H1 (cell line): ENCODE data around the gene RPS6KA2. TPM values are rescaled to one million over a fixed set of nuclear protein-coding genes. Genes with fewer than 3 reads are reported as not detected.

Experiments used
- CTCF ChIA-PET: fragments of 300-600 bp; sonication (Branson Sonifier 250); formaldehyde crosslinking; loops from one replicate; lab custom pipeline; 2021; ENCODE audit not compliant: partially characterized antibody; lab: Charles Lee
- POLR2A ChIA-PET: fragments of 300-600 bp; sonication (Branson Sonifier 250); formaldehyde crosslinking; loops from one replicate; lab custom pipeline; 2021; ENCODE audit warnings: inconsistent platforms; ENCODE audit not compliant: partially characterized antibody; lab: Charles Lee
- DNase-seq, 2 experiments: peaks; one replicate each; pipeline versions ENCODE4 v3.0.0 to v3.0.0-alpha.2; 2010 to 2022; ENCODE audit warnings: low spot score in 2 of 2, low read depth in 1 of 2, mixed read lengths in 1 of 2
- FAIRE-seq: peaks from 2 replicates; lab custom pipeline; 2011; peaks lifted over from hg19 to GRCh38; lab: Jason Lieb, UNC
- H2AFZ ChIP-seq: 2 replicates; pipeline ENCODE4 v1.8.1; 2012; ENCODE audit warnings: low read length, inconsistent platforms
- H2AK5ac ChIP-seq: 2 replicates; pipeline ENCODE4 v1.6.1; 2013; ENCODE audit warnings: low read depth, low read length
- H2BK120ac ChIP-seq: replicated peaks from 2 replicates; pipeline ENCODE3; 2013; ENCODE audit warnings: low read depth, low read length, inconsistent platforms
- H2BK12ac ChIP-seq: 2 replicates; pipeline ENCODE4 v1.6.1; 2013; ENCODE audit warnings: low read depth, low read length
- H2BK15ac ChIP-seq: 2 replicates; pipeline ENCODE4 v1.6.1; 2013; ENCODE audit warnings: low read length
- H2BK20ac ChIP-seq: 2 replicates; pipeline ENCODE4 v1.6.1; 2013; ENCODE audit warnings: low read length
- H2BK5ac ChIP-seq: 2 replicates; pipeline ENCODE4 v1.6.1; 2013; ENCODE audit warnings: low read depth, low read length
- H3K14ac ChIP-seq: 2 replicates; pipeline ENCODE4 v1.6.1; 2013; ENCODE audit warnings: inconsistent platforms; ENCODE audit not compliant: insufficient read length
- H3K18ac ChIP-seq: 2 replicates; pipeline ENCODE4 v1.6.1; 2013; ENCODE audit warnings: low read length; ENCODE audit errors: extremely low read depth
- H3K23ac ChIP-seq: 2 replicates; pipeline ENCODE4 v1.6.1; 2013; ENCODE audit warnings: inconsistent platforms; ENCODE audit not compliant: insufficient read length
- H3K23me2 ChIP-seq: 2 replicates; pipeline ENCODE4 v1.6.1; 2013; ENCODE audit warnings: low read depth, low read length
- H3K27ac ChIP-seq: 2 replicates; pipeline ENCODE4 v1.6.1; 2011; ENCODE audit warnings: low read depth, low read length, inconsistent platforms
- H3K27me3 ChIP-seq, 4 experiments: replicated peaks in 1 of 4; 1 replicate in 1 of 4; 2 replicates in 3 of 4; pipeline versions ENCODE4 v1.6.1 to v1.8.1; 2011 to 2013; ENCODE audit warnings: low read length in 3 of 4, mild to moderate bottlenecking in 3 of 4, inconsistent platforms in 2 of 4, mixed read lengths in 2 of 4, moderate library complexity in 1 of 4; ENCODE audit not compliant: control insufficient read depth in 3 of 4, insufficient read depth in 3 of 4; ENCODE audit errors: extremely low read depth in 1 of 4
- H3K36me3 ChIP-seq, 4 experiments: 2 replicates each; pipeline versions ENCODE4 v1.6.1 to v1.8.1; 2011 to 2013; ENCODE audit warnings: mild to moderate bottlenecking in 4 of 4, low read length in 3 of 4, moderate library complexity in 2 of 4, control low read depth in 1 of 4, inconsistent platforms in 1 of 4; ENCODE audit not compliant: insufficient read depth in 4 of 4, control insufficient read depth in 2 of 4
- H3K4ac ChIP-seq: replicated peaks from 2 replicates; pipeline ENCODE3; 2013; ENCODE audit warnings: low read length, low read depth, mixed read lengths, inconsistent platforms; ENCODE audit not compliant: insufficient read length
- H3K4me1 ChIP-seq, 4 experiments: replicated peaks in 1 of 4; 1 replicate in 1 of 4; 2 replicates in 3 of 4; pipeline versions ENCODE4 v1.6.1 to v1.8.1; 2011 to 2013; ENCODE audit warnings: low read length in 3 of 4, inconsistent platforms in 2 of 4, mixed read lengths in 1 of 4; ENCODE audit not compliant: insufficient read depth in 4 of 4, control insufficient read depth in 3 of 4
- H3K4me2 ChIP-seq, 2 experiments: 2 replicates each; pipeline versions ENCODE4 v1.6.1 to v1.8.1; 2011 to 2013; ENCODE audit warnings: low read depth in 2 of 2, low read length in 2 of 2, control low read depth in 1 of 2, inconsistent platforms in 1 of 2, mild to moderate bottlenecking in 1 of 2; ENCODE audit not compliant: insufficient read depth in 1 of 2
- H3K4me3 ChIP-seq, 4 experiments: fragments of 200-600, 300-600 bp in 1 of 4; sonication (generic), shearing (Covaris generic), sonication (Bioruptor Twin) in 1 of 4; 2 replicates each; pipeline versions ENCODE4 v1.5.1 to v1.8.1; 2011 to 2016; ENCODE audit warnings: low read length in 4 of 4, low read depth in 3 of 4, control low read depth in 2 of 4, inconsistent platforms in 2 of 4, mild to moderate bottlenecking in 2 of 4, mixed read lengths in 1 of 4, moderate library complexity in 1 of 4; ENCODE audit not compliant: insufficient read depth in 2 of 4; ENCODE audit errors: extremely low read depth in 1 of 4
- H3K56ac ChIP-seq: replicated peaks from 2 replicates; pipeline ENCODE3; 2013; ENCODE audit warnings: low read depth, mild to moderate bottlenecking, mixed read lengths, low read length, inconsistent platforms; ENCODE audit not compliant: insufficient read length
- H3K79me1 ChIP-seq: 2 replicates; pipeline ENCODE4 v1.6.1; 2013; ENCODE audit warnings: low read depth, low read length, control low read depth
- H3K79me2 ChIP-seq, 2 experiments: 2 replicates each; pipeline versions ENCODE4 v1.6.1 to v1.8.1; 2012 to 2013; ENCODE audit warnings: low read length in 2 of 2, mild to moderate bottlenecking in 2 of 2, inconsistent platforms in 1 of 2; ENCODE audit not compliant: insufficient read depth in 2 of 2, control insufficient read depth in 1 of 2
- H3K9ac ChIP-seq, 4 experiments: replicated peaks in 1 of 4; 1 replicate in 1 of 4; 2 replicates in 3 of 4; pipeline versions ENCODE4 v1.6.1 to v1.8.1; 2011 to 2013; ENCODE audit warnings: low read depth in 3 of 4, low read length in 3 of 4, control low read depth in 2 of 4, mild to moderate bottlenecking in 2 of 4, moderate library complexity in 2 of 4, inconsistent platforms in 1 of 4; ENCODE audit errors: extremely low read depth in 1 of 4
- H3K9me3 ChIP-seq, 2 experiments: 2 replicates each; pipeline versions ENCODE4 v1.6.1 to v1.8.1; 2012 to 2013; ENCODE audit warnings: mild to moderate bottlenecking in 2 of 2, moderate library complexity in 2 of 2, control low read depth in 1 of 2, inconsistent platforms in 1 of 2, low read depth in 1 of 2, low read length in 1 of 2, mixed read lengths in 1 of 2; ENCODE audit not compliant: insufficient read depth in 2 of 2
- H4K20me1 ChIP-seq, 2 experiments: replicated peaks in 1 of 2; 2 replicates each; pipeline versions ENCODE3 to v1.8.1; 2011 to 2013; ENCODE audit warnings: inconsistent platforms in 2 of 2, low read length in 2 of 2, mild to moderate bottlenecking in 1 of 2; ENCODE audit not compliant: insufficient read depth in 2 of 2, control insufficient read depth in 1 of 2
- H4K5ac ChIP-seq: 2 replicates; pipeline ENCODE4 v1.6.1; 2013; ENCODE audit warnings: low read length, low read depth, mixed read lengths, inconsistent platforms; ENCODE audit not compliant: insufficient read length
- H4K8ac ChIP-seq: 2 replicates; pipeline ENCODE4 v1.8.0; 2013; ENCODE audit warnings: mild to moderate bottlenecking, moderate library complexity, low read length, inconsistent platforms; ENCODE audit not compliant: insufficient read depth; ENCODE audit errors: extremely low read depth
- H4K91ac ChIP-seq: replicated peaks from 2 replicates; pipeline ENCODE3; 2013; ENCODE audit warnings: low read length, mixed read lengths, inconsistent platforms; ENCODE audit not compliant: insufficient read length
- EGR1 ChIP-seq: IDR thresholded peaks from 2 replicates; pipeline ENCODE4 v1.6.1; 2011; ENCODE audit warnings: low read depth, low read length, borderline replicate concordance
- GTF2F1 ChIP-seq: IDR thresholded peaks from 2 replicates; pipeline ENCODE4 v1.6.1; 2012; ENCODE audit warnings: low read depth, low read length, improper control_type of control experiment, borderline replicate concordance
- JUN ChIP-seq: IDR thresholded peaks from 2 replicates; pipeline ENCODE4 v1.6.1; 2011; ENCODE audit warnings: low read depth, mild to moderate bottlenecking, improper control_type of control experiment, low read length
- NANOG ChIP-seq: IDR thresholded peaks from 2 replicates; pipeline ENCODE4 v1.6.1; 2011; ENCODE audit warnings: low read length, low read depth, mild to moderate bottlenecking, inconsistent platforms; ENCODE audit not compliant: insufficient read depth, poor library complexity, severe bottlenecking
- SIN3A ChIP-seq, 2 experiments: IDR thresholded peaks in 1 of 2; conservative IDR thresholded peaks in 1 of 2; 2 replicates each; pipeline ENCODE4 v1.6.1; 2011 to 2012; ENCODE audit warnings: low read length in 2 of 2, improper control_type of control experiment in 1 of 2, low read depth in 1 of 2, mild to moderate bottlenecking in 1 of 2
- SP1 ChIP-seq: IDR thresholded peaks from 2 replicates; pipeline ENCODE4 v1.6.1; 2011; ENCODE audit warnings: low read depth, low read length
- TAF7 ChIP-seq: optimal IDR thresholded peaks from 2 replicates; pipeline ENCODE3; 2011; ENCODE audit warnings: low read depth, mild to moderate bottlenecking, inconsistent platforms, low read length, moderate library complexity, borderline replicate concordance
- WGBS, 2 experiments: shearing (Covaris generic) in 1 of 2; methylation state at CpG; one replicate each; pipeline versions ENCODE4 v1.1.6 to v1.1.7; 2013 to 2015; ENCODE audit warnings: low lambda C conversion rate in 2 of 2, mixed read lengths in 2 of 2, inconsistent platforms in 1 of 2, low coverage in 1 of 2, missing lambda C conversion rate in 1 of 2; ENCODE audit not compliant: insufficient replicate concordance in 2 of 2, insufficient coverage in 1 of 2, insufficient read length in 1 of 2; ENCODE audit errors: extremely low coverage in 1 of 2, missing lambda C conversion rate in 1 of 2; 5-methylcytosine and 5-hydroxymethylcytosine counted together
- polyA plus RNA-seq, 7 experiments: library from polyadenylated mRNA; depleted of rRNA in 3 of 7; stranded (reverse) in 5 of 7; unstranded in 2 of 7; fragments of >200 nt in 5 of 7; fragments of 200-250 nt in 2 of 7; gene quantifications; 1 replicate in 5 of 7; 2 replicates in 1 of 7; 4 replicates in 1 of 7; pipeline versions ENCODE4 v1.2.1 to v1.2.3, GENCODE V29; 2011 to 2013; ENCODE audit warnings: missing spikeins in 2 of 7, mixed read lengths in 2 of 7
- total RNA-seq: library from RNA; stranded (reverse); fragmentation: NEBNext Ultra II Directional; extraction: Animal tissue kit (Norgen Biotek cat#: 25700); gene quantifications from 2 replicates; pipeline ENCODE4 v1.2.1, GENCODE V29; 2021

Gene RPS6KA2
- total and polyA plus RNA-seq, 2 of the 8 experiments (the other 6 are each of a cell fraction or from before 2014, with no cell fraction given): 8.8 to 25.7 TPM

DNA sequence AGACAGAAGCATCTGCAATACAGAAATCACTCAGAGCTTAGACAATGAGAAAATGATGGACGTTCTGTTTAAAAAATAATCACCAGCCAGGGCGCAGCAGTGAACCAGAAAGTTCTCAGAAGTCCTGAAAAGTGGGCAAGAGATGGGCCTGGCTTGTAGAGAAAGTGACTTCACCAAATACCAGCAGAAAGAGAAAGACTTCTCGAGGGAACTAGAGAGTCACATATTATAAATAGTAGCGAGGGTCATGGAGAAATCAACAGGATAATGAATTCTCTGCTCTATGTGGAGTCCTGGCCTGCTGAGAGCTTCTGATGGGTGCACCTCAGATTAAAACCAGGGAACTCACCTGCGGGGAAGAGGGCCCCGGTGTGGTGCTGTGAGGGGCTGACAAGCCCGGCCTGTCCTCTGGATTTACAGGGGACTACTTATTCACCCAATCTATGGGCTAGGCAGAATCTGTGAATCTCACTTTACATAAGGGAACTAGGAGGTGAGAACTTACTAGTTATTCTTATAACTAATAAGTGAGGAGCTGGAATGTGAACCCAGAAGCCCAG, 35.0 kb downstream of the RPS6KA2 start:
- H3K9ac ChIP-seq: no peak overlapping the region
- no peak overlapping the region for H2BK15ac ChIP-seq
- H2BK20ac ChIP-seq: no peak overlapping the region
- no peak for DNase-seq
- peaks cover 2 to 10% of the 10 kb centered on the region in 2 experiments for H4K20me1 ChIP-seq
- H3K4me1 ChIP-seq: peaks cover 2 to 9% (median 5%) of the 10 kb centered on the region in 4 experiments; a peak in 3 of 7 replicates
- no peaks in the 10 kb centered on the region for H3K23me2 ChIP-seq
- ChIA-PET CTCF (no interaction called here), POLR2A (interaction anchor here (1.1 kb wide), 1 partner anchor 374 kb away, joined by 4 read pairs; no protein-coding TSS in a partner anchor)
- peaks cover 3 to 17% of the 10 kb centered on the region in 2 experiments; a peak in 2 of 4 replicates for H3K79me2 ChIP-seq
- no peak overlapping the region for H3K4ac ChIP-seq
- no peak overlapping the region for H2AK5ac ChIP-seq
- H3K14ac ChIP-seq: no peak overlapping the region
- H2AFZ ChIP-seq: no peak overlapping the region
- H3K56ac ChIP-seq: no peak overlapping the region
- H3K36me3 ChIP-seq: no peaks in the 10 kb centered on the region
- peaks cover 3% of the 10 kb centered on the region for H3K79me1 ChIP-seq
- FAIRE-seq: no peak
- H3K23ac ChIP-seq: no peak overlapping the region
- no peak overlapping the region for H3K4me2 ChIP-seq
- no peaks in the 10 kb centered on the region for H3K27me3 ChIP-seq
- WGBS, 2 experiments: 95% methylated on average over 7 of the region's 7 CpGs; no CpG with 5 or more reads in 1 of the 2 experiments
- H3K18ac ChIP-seq: no peak overlapping the region
- TF ChIP-seq GTF2F1 (no peak), SP1 (no peak), JUN (no peak), TAF7 (no peak), SIN3A (conservative IDR thresholded peaks at IDR 0.05 in 1 of 2, IDR thresholded peaks at IDR 0.05 in 1 of 2; ENCODE audit: low read depth in 1 of 2, low read length in 2 of 2) (no peak), EGR1 (no peak), NANOG (no peak)
- H2BK120ac ChIP-seq: no peak overlapping the region
- H3K4me3 ChIP-seq: no peak overlapping the region
- no peak overlapping the region for H4K5ac ChIP-seq
- H3K9me3 ChIP-seq: no peaks in the 10 kb centered on the region
- H4K8ac ChIP-seq: no peak overlapping the region
- no peak overlapping the region for H3K27ac ChIP-seq
- H2BK5ac ChIP-seq: no peak overlapping the region
- H2BK12ac ChIP-seq: no peak overlapping the region
- H4K91ac ChIP-seq: no peak overlapping the region
